ENCODE results near the gene TCF7.

TCF7 gene

GRCh38 chr5:134088291-134088690 is 26.2 kb upstream of the TCF7 start:
- no peak for DNase-seq
- Histone ChIP-seq H3K9me3 (no peaks in the 10 kb centered on the region), H3K36me3 (no peaks in the 10 kb centered on the region), H3K4me3 (ENCODE audit: low read depth, low read length) (no peak overlapping the region), H3K27me3 (no peaks in the 10 kb centered on the region), H3K4me1 (peaks cover 17% of the 10 kb centered on the region; the same call in 1 of the 2 replicates)
- no peak for TF ChIP-seq CTCF (IDR thresholded peaks at IDR 0.05; ENCODE audit: low read depth, low read length)

- TF ChIP-seq CTCF (IDR thresholded peaks at IDR 0.05; ENCODE audit: low read depth, low read length), result no peak
Measured at GRCh38 chr5:134088994-134089560, 25.4 kb upstream of the TCF7 start.

DNA sequence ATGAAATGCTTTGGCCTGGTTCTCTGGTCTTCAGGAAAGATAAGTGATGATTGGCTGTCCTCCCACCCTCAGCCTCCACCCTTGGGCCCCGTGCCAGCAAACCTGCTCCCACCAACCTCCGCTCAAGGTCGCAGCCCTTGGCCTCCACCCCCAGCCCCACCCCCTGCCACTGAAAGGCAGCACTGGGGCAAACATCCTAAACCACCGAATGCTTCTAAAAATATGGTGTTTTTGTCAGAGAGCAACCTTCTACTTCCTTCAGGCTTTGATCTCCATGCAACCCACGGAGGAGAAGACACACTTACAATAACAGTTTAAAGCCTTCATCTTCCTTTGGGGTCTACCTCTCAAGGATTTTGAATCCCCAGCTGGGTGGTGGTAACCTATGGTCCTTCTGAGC is 24.0 kb upstream of the TCF7 start:
- no peak for TF ChIP-seq CTCF (IDR thresholded peaks at IDR 0.05; ENCODE audit: low read depth, low read length)
- no peaks in the 10 kb centered on the region for H3K27me3 ChIP-seq
- no peak for DNase-seq
- no peak overlapping the region for H3K4me3 ChIP-seq (ENCODE audit: low read depth, low read length)
- H3K9me3 ChIP-seq, result no peaks in the 10 kb centered on the region
- no peaks in the 10 kb centered on the region for H3K36me3 ChIP-seq
- peaks cover 17% of the 10 kb centered on the region; the same call in 1 of the 2 replicates for H3K4me1 ChIP-seq

More at GRCh38 chr5:134088994-134089560, 25.4 kb upstream of the TCF7 start:
- no peak for DNase-seq
- Histone ChIP-seq H3K9me3 (no peaks in the 10 kb centered on the region), H3K4me1 (peaks cover 17% of the 10 kb centered on the region; the same call in 1 of the 2 replicates), H3K36me3 (no peaks in the 10 kb centered on the region), H3K27me3 (no peaks in the 10 kb centered on the region), H3K4me3 (ENCODE audit: low read depth, low read length) (no peak overlapping the region)

GRCh38 chr5:134091626-134092121 is 22.8 kb upstream of the TCF7 start:
- TF ChIP-seq CTCF (IDR thresholded peaks at IDR 0.05; ENCODE audit: low read depth, low read length), result no peak
- H3K27me3 ChIP-seq, result no peaks in the 10 kb centered on the region
- no peak overlapping the region for H3K4me3 ChIP-seq (ENCODE audit: low read depth, low read length)
- H3K36me3 ChIP-seq, result no peaks in the 10 kb centered on the region
- H3K4me1 ChIP-seq, result peaks cover 17% of the 10 kb centered on the region; the same call in 1 of the 2 replicates
- no peak for DNase-seq
- no peaks in the 10 kb centered on the region for H3K9me3 ChIP-seq

- no peak overlapping the region for H3K4me3 ChIP-seq (ENCODE audit: low read depth, low read length)
- DNase-seq, result no peak
- H3K4me1 ChIP-seq, result peaks cover 17% of the 10 kb centered on the region; the same call in 1 of the 2 replicates
- no peak for TF ChIP-seq CTCF (IDR thresholded peaks at IDR 0.05; ENCODE audit: low read depth, low read length)
- H3K36me3 ChIP-seq, result no peaks in the 10 kb centered on the region
- no peaks in the 10 kb centered on the region for H3K9me3 ChIP-seq
- H3K27me3 ChIP-seq, result no peaks in the 10 kb centered on the region
Measured at GRCh38 chr5:134092875-134093274, 21.6 kb upstream of the TCF7 start.

GRCh38 chr5:134093351-134093750 is 21.1 kb upstream of the TCF7 start:
- no peak overlapping the region for H3K4me3 ChIP-seq (ENCODE audit: low read depth, low read length)
- no peak for DNase-seq
- no peaks in the 10 kb centered on the region for H3K36me3 ChIP-seq
- no peak for TF ChIP-seq CTCF (IDR thresholded peaks at IDR 0.05; ENCODE audit: low read depth, low read length)
- H3K27me3 ChIP-seq, result no peaks in the 10 kb centered on the region
- no peaks in the 10 kb centered on the region for H3K9me3 ChIP-seq
- H3K4me1 ChIP-seq, result peaks cover 17% of the 10 kb centered on the region; the same call in 1 of the 2 replicates
